SK-N-MC (cell line): Measurements from ENCODE around the gene SERPINA9.
"Not testable (repeated sequence)": the region's sequence is repeated elsewhere in the genome, so short reads cannot be mapped to it uniquely, and the experiment has no call there.

ENCODE experiments used
- DNase-seq: peaks from one replicate; pipeline ENCODE4 v3.0.0-alpha.2; 2011; ENCODE audit warnings: low read depth, low spot score
- H3K27ac ChIP-seq: fragments of 200-600 bp; sonication (generic); 2 replicates; pipeline ENCODE4 v1.5.1; 2016; ENCODE audit warnings: mixed run types
- H3K36me3 ChIP-seq: fragments of 200-600 bp; sonication (generic); 2 replicates; pipeline ENCODE4 v1.6.1; 2017; ENCODE audit warnings: antibody characterized with exemption, low read length, mixed read lengths; ENCODE audit not compliant: insufficient read depth
- H3K4me3 ChIP-seq: fragments of 200-600 bp; sonication (generic); 2 replicates; pipeline ENCODE4 v1.5.1; 2016
- H3K9ac ChIP-seq: fragments of 200-600 bp; sonication (generic); 2 replicates; pipeline ENCODE4 v1.8.0; 2017; ENCODE audit warnings: mixed run types, mixed read lengths; ENCODE audit not compliant: insufficient read length
- H3K9me3 ChIP-seq: fragments of 200-600 bp; sonication (generic); 2 replicates; pipeline ENCODE4 v1.6.1; 2017; ENCODE audit warnings: low read depth, mild to moderate bottlenecking, antibody characterized with exemption, low read length, moderate library complexity, mixed read lengths
- EZH2 ChIP-seq: fragments of 200-600 bp; sonication (generic); IDR thresholded peaks from one replicate; pipeline ENCODE4 v1.6.1; 2017; ENCODE audit warnings: antibody characterized with exemption
- FOXP2 ChIP-seq: optimal IDR thresholded peaks from 2 replicates; pipeline ENCODE3; 2011; ENCODE audit warnings: mild to moderate bottlenecking, moderate library complexity; ENCODE audit not compliant: insufficient read depth; ENCODE audit errors: extremely low read length, control extremely low read depth
- POLR2AphosphoS5 ChIP-seq: IDR thresholded peaks from 2 replicates; pipeline ENCODE4 v1.6.1; 2012; ENCODE audit warnings: mild to moderate bottlenecking, low read depth, low read length, borderline replicate concordance

Gene SERPINA9

GRCh38 chr14:94427016-94427613, 48.9 kb downstream of the SERPINA9 start:
- no peak for DNase-seq
- Histone ChIP-seq H3K9ac (no peak overlapping the region), H3K27ac (no peak overlapping the region), H3K9me3 (no peaks in the 10 kb centered on the region), H3K4me3 (no peak overlapping the region), H3K36me3 (no peaks in the 10 kb centered on the region)
- no peak for TF ChIP-seq EZH2
- TF ChIP-seq FOXP2: no peak
- TF ChIP-seq POLR2AphosphoS5: no peak

GRCh38 chr14:94426526-94426925, 49.5 kb downstream of the SERPINA9 start:
- no peak for TF ChIP-seq EZH2
- no peak for TF ChIP-seq FOXP2
- TF ChIP-seq POLR2AphosphoS5: no peak
- H3K27ac ChIP-seq: no peak overlapping the region
- no peak overlapping the region for H3K9ac ChIP-seq
- H3K36me3 ChIP-seq: no peaks in the 10 kb centered on the region
- H3K4me3 ChIP-seq: no peak overlapping the region
- no peaks in the 10 kb centered on the region for H3K9me3 ChIP-seq
- no peak for DNase-seq

- DNase-seq: no peak
- Histone ChIP-seq H3K4me3 (no peak overlapping the region), H3K36me3 (no peaks in the 10 kb centered on the region), H3K9ac (no peak overlapping the region), H3K9me3 (no peaks in the 10 kb centered on the region), H3K27ac (no peak overlapping the region)
- TF ChIP-seq POLR2AphosphoS5: no peak
- TF ChIP-seq FOXP2: no peak
- no peak for TF ChIP-seq EZH2
These were observed 51.6 kb downstream of the SERPINA9 start for GRCh38 chr14:94424371-94424770.

- peak; percentile 39 for DNase-seq
- no peaks in the 10 kb centered on the region for H3K9me3 ChIP-seq
- TF ChIP-seq FOXP2 (no peak), POLR2AphosphoS5 (no peak), EZH2 (no peak)
These were observed 52.4 kb downstream of the SERPINA9 start for GRCh38 chr14:94423453-94424056.

GRCh38 chr14:94421316-94421715, 54.7 kb downstream of the SERPINA9 start:
- DNase-seq: no peak
- TF ChIP-seq POLR2AphosphoS5: no peak
- TF ChIP-seq EZH2: no peak
- TF ChIP-seq FOXP2: no peak
- Histone ChIP-seq H3K27ac (no peak overlapping the region), H3K4me3 (no peak overlapping the region), H3K9me3 (no peaks in the 10 kb centered on the region), H3K36me3 (no peaks in the 10 kb centered on the region), H3K9ac (no peak overlapping the region)

More at GRCh38 chr14:94423453-94424056, 52.4 kb downstream of the SERPINA9 start:
- Histone ChIP-seq H3K4me3 (no peak overlapping the region), H3K36me3 (no peaks in the 10 kb centered on the region), H3K9ac (no peak overlapping the region), H3K27ac (no peak overlapping the region)

GRCh38 chr14:94417497-94418205, 58.3 kb downstream of the SERPINA9 start:
- H3K4me3 ChIP-seq, H3K36me3 ChIP-seq, DNase-seq, H3K9ac ChIP-seq, H3K9me3 ChIP-seq, H3K27ac ChIP-seq: not testable (repeated sequence)
